Fibroblast of skin of abdomen (primary cell): ENCODE results near the gene ZNF398. TPM values are rescaled to one million over a fixed set of nuclear protein-coding genes. Genes with fewer than 3 reads are reported as not detected.
"Not testable (repeated sequence)": the region's sequence is repeated elsewhere in the genome, so short reads cannot be mapped to it uniquely, and the experiment has no call there.

Experiments
- DNase-seq: peaks from one replicate; pipeline ENCODE4 v3.0.0-alpha.2; 2013
- polyA plus RNA-seq, 2 experiments: library from polyadenylated mRNA; unstranded; fragments of 120-200 nt; gene quantifications; one replicate each; pipeline ENCODE4 v1.2.1, GENCODE V29; 2013; ENCODE audit not compliant: insufficient read length in 2 of 2

Gene ZNF398, protein sequence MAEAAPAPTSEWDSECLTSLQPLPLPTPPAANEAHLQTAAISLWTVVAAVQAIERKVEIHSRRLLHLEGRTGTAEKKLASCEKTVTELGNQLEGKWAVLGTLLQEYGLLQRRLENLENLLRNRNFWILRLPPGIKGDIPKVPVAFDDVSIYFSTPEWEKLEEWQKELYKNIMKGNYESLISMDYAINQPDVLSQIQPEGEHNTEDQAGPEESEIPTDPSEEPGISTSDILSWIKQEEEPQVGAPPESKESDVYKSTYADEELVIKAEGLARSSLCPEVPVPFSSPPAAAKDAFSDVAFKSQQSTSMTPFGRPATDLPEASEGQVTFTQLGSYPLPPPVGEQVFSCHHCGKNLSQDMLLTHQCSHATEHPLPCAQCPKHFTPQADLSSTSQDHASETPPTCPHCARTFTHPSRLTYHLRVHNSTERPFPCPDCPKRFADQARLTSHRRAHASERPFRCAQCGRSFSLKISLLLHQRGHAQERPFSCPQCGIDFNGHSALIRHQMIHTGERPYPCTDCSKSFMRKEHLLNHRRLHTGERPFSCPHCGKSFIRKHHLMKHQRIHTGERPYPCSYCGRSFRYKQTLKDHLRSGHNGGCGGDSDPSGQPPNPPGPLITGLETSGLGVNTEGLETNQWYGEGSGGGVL
- 8.0 TPM for polyA plus RNA-seq (2013, experiment 1 of 2; ENCODE audit: insufficient read length)
- polyA plus RNA-seq (2013, experiment 2 of 2; ENCODE audit: insufficient read length), result 7.6 TPM

DNA sequence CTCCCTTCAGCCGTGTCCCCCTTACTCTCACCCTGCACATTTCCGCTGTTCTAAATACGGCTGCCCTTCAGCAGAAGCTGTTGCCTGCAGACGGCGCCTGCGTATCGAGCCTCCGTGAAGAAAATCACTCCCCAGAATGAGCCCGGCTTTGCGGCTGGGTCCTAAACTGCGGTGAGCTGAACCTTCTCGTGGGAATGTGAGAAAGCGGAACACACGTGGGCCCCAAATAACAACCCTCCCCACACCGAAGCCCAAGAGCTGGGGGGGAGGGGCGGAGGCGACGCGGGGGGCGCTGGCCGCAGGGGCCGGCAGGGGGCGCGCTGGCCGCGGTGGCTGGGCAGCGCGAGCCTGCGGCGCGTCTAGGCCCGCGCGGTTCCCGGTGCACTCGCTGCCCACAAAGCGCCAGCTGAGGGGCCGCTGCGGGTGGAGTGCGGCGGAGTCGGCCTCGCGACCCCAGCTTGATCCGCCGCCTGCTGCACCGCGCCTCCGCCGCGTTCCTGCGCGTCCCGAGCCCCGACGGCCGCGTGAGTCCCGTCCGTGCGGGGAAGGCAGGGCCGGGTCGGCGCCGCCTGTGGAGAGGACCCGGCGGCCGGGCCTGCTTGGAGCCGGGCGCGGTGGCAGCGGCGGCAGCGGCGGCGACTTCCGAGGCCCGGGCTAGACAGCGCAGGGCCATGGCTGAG lies at the start of gene ZNF398:
TSS of gene ZNF398 (plus strand) at position 382 of the 680 bp plus-strand sequence. CDS start at position 672, 290 bp downstream.
- peak; percentile 80 for DNase-seq

DNA sequence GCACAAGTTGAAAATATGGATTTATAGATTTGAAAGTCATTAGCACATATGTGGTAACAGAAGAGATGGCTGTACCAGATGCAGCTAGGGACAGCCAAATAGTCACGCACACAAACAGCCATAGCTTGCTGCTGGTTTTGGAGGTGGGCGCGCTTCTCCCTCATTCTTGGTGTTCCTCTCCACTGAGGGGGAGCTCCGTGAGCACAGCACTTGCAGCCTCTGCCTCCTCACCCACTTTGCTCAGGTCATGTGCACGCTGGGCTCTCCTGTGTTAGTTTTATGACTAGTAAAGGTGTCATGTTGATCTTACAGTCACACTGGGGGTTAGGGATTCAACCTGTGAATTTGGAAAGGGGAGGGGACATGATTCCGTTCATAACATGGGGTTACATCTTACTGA lies 48.2 kb upstream of the ZNF398 start:
- DNase-seq, result no peak

DNA sequence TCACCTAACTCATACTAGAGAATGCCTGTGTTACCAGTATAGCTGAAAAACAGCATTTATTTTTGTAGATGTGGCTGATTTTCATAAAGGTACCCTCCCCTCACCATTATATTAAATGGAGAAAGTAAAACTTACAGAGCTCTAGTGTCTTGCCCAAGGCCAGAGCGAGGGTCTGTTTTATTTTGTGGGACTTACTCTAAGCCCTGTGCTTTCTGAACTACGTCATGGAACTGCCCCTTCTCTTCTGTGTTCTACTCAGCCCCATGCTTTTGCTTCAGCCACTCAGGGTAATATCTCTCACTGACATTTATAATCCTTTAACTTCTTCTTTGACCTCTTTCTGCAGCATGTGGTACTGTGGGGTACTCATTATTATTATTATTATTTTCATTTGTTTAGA lies 46.4 kb upstream of the ZNF398 start:
- no peak for DNase-seq

DNA sequence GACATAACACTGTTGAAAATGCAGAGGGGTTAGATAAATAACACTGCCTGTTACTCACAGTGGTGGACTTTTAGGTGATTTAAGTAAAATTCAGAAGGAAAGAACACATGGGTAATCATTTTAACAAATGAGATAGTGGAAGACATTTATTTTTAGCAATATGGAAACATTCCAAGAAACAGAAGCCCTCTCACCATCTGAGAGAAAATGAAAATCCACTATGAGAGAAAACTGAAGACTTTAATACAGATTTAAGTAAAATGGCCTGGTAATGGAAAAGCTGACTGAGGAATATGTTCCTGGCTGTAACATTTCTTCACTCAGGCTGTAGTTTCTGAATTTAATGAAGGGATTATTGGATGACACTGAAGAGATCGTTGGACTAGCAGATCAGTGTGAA lies 44.6 kb upstream of the ZNF398 start:
- DNase-seq, result no peak

DNA sequence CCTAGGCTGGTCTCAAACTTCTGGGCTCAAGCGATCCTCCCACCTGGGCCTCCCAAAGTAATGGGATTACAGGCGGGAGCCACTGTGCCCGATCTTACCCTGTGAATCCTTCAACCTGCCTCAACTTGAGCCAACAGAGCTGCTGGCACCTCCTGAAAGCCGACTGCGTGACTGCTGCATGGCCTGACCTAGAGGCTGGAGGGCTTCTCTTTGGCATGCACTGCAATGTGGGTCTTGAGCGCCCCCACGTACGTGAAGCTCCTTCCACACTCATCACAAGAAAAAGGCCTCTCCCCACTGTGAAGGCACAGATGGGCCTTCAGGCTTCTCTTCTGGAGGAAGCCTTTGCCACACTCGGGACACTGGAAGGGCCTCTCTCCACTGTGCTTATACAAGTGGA lies 43.8 kb upstream of the ZNF398 start:
- DNase-seq, result no peak

DNA sequence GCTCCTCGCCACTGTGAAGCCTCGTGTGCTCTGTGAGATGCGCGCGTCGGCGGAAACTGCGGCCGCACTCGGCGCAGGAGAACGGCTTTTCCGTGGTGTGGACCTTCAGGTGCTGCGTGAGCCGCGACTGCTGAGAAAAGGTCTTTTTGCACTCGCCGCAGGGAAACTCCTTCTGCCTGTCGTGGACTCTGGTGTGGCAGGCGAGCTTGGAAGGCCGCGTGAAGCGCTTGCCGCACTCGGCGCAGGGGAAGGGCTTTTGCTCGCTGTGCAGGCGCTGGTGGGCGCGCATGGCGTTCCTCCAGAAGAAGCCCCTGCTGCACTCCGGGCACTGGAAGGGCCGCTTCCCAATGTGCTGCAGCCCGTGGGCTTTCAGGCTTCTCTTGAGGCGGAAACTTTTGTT lies 43.0 kb upstream of the ZNF398 start:
- DNase-seq, result no peak

DNA sequence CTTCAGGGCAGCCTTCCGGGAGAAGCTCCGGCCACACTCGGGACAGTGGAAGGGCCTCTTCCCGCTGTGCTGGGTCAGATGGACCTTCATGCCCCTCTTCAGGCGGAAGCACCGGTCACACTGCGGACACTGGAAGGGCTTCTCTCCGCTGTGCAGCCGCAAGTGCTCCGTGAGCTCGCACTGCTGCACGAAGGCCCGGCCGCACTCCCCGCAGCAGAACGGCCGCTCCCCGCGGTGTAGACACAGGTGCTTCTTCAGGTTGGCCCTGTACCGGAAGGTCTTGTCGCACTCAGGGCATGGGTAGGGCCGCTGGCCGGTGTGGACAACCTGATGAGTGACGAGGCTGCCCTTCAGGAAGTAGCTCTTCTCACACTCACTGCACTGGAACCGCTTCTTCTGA lies 42.5 kb upstream of the ZNF398 start:
- no peak for DNase-seq

DNA sequence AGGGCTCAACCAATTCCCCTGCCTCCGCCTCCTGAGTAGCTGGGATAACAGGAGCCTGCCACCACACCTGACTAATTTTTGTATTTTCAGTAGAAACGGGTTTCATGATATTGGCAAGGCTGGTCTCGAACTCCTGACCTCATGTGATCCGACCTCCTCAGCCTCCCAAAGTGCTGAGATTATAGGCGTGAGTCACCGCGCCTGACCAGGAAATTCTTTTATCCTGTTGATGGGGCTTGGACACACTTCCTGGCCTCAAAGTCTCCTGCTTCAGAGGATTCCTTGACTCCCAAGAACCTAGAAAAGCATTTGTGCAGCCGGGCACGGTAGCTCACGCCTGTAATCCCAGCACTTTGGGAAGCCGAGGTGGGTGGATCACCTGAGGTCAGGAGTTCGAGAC lies 37.3 kb upstream of the ZNF398 start:
- DNase-seq, result no peak

DNA sequence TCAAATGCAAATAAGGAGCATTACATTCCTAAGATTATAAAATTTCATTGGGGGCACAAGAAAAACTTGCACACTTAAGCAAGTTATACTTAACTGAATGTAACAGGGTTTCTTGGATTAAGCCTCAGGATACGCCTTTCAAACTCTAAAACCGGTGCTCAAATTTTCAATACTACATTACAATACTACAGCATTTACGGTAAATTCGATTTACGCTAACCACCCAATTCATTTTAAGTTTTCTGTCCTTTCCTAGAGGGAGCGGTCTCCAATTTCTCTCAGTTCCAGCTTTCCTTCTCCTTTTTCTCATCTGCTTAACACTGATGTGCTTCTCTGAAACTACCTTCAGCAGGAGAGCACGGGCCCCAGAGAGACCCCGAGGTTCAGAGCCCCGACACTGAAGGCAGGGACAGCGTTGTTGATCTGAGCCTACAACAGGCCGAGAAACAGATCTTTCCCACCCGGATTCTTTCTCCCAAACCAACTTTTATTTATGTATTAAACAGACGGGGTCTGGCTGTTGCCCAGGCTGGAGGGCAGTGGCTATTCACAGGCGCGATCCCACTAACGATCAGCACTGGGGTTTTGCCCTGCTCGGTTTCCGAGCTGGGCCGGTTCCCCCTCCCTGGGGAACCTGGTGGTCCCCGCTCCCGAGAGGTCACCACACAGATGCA lies 21.9 kb upstream of the ZNF398 start:
- DNase-seq, result no peak

DNA sequence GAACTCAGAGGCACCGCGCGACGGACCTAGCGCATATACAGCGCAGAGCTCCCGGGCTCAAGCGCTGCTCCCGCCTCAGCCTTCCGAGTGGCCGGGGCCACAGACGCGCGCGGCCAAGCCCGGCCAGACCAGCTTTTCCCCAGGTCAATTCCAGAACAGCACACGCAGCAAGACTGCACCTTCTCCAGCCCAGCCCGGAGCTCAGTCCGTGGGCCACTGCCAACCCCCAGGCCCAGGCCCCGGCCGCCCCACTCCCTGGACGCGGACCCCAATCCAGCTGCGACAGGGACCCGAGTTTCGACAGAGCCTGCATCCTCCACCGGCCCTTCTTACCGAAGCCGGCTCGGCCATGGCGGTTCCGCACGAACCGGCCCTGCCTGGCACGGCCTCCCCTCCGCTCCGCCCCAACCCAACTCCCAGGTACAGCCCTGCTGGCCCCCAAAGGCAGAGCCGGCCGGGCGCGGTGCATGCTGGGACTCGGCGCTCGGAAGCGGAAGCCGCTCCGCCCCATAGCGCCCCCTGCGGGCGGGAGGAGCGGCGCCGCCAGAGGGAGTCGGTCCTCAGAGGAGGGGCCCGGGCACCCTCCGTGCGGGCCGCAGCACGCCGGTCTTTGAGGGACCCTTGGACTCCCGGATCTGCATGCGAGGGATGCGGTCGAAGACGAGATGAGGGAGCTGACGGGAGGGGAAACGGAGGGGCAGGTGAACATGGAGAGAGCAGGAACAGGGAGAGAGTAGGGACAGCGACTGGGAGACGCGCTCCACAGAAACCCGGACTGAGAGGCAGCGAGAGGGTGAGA lies 21.2 kb upstream of the ZNF398 start, which contains the start of gene ZNF425:
TSS of gene ZNF425 (minus strand) at position 462 of the 799 bp plus-strand sequence. CDS start at position 351, 111 bp downstream.
- DNase-seq, result peak; percentile 91

DNA sequence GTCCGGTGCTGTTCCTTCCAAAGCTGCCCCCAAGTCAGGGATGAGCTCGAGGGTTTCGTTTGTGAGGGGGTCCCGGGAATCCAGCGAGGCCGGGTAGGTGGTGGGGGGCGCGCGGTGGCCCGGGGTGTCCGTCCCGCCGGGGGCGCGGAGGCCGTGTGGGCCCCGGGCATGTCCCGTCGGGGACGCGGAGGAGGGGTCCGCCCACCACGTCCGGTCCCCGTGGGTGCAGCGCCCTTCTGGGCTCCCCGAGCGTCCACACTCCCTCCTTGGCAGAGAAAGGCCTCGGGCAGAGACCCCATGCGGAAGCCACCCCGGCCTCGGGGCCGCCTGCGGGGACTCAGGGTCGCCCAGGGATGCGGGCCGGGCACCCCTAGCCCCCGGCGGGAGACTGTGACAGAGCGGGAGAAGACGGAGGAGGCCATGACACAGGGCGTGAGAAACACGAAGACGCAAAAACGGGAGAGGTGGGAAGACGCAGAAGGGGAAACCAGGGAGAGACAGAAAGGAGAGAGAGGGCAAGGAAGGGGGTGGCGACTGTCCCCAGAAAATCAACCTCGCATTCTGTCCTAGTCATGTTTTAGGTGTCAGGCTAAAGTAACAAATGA lies 20.5 kb upstream of the ZNF398 start:
- peak; percentile 18 for DNase-seq

DNA sequence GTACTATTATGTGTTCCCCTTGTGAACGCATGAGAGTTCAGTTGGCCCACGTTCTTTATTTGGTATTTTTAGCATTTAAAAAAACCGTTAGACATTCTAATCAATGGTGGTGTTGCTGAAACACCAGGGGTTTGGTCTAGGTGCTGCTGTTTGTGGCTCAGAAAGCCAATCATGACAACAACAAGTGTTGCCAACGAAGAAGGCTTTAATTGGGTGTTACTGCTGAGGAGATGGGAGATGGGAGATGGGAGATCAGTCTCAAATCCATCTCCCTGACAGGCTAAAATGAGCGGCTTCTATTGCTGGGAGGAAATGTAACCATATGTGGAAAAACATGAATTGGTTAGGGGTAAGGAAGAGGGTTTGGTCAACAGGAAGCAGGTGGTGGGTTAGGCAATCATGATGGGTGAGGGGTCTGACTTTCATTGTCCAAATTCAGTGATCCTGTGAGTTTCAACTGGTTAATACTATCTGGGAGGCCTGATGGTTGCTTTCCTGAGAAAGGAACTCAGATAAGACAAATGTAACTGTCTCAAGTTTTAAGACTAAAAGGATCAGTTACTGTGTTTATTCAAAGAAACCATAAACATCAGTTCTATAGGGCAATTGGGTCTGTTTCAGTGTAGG lies 16.6 kb upstream of the ZNF398 start:
- DNase-seq, result no peak

DNA sequence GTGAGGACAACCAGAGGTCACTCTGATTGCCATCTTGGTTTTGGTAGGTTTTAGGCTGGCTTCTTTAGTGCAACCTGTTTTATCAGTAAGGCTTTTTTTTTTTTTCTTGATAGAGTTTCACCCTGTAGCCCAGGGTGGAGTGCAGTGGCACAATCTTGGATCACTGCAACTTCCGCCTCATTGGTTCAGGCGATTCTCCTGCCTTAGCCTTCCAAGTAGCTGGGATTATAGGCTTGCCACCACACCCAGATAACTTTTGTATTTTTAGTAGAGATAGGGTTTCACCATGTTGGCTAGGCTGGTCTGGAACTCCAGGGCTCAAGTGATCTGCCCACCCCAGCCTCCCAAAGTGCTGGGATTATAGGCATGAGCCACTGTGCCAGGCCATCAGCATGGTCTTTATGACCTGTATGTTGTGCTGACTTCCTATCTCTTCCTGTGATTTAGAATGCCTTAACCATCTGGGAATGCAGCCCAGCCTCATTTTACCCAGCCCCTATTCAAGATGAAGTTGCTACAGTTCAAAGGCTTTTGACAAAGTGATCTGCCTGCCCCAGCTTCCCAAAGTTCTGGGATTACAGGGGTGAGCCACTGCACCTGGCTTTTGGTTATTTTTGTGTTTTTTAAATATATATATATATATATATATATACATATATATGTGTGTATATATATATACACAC lies 14.1 kb upstream of the ZNF398 start:
- no peak for DNase-seq

DNA sequence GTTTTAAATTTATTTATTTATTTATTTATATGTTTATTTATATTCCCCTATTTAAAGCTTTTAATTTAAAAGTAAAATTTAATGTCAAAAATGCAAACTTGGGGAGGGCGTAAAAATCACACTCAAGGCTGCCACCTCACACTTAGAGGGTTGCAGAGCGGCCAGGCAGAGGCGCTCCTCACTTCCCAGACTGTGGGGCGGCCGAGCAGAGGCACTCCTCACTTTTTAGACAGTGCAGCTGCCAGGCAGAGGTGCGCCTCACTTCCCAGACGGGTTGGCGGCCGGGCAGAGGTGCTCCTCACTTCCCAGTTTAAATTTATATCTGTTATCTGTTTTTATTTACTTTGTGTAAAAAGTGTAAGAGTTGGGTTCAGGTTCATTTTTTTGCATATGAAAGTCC lies 11.1 kb upstream of the ZNF398 start:
- DNase-seq, result no peak

DNA sequence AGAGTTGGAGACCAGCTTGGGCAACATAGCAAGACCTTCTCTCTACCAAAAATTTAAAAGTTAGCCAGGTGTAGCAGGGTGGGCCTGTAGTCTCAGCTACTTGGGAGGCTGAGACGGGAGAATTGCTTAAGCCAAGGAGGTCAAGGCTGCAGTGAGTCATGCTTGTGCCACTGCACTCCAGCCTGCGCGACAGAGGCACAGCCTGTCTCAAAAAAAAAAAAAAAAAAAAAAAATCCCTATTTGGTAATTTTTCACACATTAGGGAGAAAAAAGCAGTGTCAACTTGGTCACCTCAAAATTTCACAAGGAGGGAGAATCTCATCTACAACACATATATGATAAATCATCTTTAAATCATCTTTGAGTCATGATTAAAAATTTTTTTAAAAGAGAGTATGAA lies 6.4 kb upstream of the ZNF398 start:
- DNase-seq, result no peak

DNA sequence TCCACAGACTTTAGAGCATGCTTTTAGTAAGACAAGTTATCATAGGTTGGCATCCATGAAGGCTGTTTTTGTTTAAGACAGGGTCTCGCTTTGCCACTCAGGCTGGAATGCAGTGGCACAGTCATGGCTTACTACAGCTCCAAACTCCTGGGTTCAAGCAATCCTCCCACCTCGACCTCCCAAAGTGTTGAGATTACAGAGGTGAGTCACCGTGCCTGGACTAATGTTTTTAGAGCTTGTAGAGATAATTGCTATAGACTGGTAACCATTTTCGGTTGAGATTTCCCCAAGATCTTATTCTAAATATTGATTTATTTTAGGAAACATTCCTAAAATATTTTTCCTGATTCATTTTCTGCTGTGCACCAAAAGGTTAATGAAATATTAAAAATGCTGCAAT lies 5.4 kb upstream of the ZNF398 start:
- DNase-seq, result no peak

DNA sequence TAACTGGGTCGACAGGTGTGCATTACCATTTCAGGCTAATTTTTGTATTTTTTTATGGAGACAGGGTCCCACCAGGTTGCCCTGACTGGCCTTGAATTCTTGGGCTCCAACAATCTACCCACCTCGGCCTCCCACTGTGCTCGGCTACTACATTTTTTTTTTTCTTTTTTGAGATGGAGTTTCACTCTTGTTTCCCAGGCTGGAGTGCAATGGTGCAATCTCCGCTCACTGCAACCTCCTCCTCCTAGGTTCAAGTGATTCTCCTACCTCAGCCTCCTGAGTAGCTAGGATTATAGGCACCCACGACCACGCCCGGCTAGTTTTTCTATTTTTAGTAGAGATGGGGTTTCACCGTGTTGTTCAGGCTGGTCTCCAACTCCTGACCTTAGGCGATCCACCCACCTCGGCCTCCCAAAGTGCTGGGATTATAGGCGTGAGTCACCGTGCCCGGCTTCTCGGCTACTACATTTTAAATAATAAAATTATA lies 2.8 kb upstream of the ZNF398 start:
- DNase-seq, result not testable (repeated sequence)

DNA sequence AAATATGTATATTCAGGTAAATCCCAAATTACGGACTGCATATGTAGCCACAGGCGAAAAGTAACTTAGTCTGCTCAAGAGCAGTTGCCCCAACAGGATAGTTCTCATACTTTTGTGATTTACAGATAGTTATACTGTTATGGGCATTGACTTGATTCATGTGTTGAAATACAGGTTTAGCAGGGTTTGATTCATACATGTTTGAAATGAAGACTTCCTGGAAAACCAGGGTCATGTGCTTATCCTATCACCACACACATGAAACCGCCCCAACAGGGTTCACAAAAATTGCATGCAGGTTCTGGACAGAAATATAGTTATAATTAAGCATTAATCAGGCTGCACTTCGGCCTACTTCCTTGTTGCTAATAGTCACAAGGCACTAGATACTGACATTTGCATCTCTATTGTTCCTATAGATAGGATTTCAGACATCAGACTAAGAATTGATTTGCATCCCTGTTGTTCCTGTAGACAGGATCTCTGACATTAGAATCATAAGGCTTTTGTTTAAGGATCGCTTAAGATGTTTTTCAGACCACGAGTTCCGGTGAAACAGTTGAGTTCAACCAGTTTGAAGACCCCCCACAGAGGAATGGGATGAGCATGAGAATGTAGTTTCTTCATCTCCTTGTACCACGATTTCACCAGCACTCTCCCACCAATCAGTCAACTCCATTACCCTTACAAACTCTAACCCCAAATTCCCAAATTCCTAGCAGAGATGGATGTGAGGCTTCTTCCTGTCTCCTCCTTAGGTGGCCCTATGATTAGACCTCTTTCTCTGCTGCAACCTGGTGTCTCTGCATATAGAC lies 2.0 kb upstream of the ZNF398 start:
- no peak for DNase-seq
